B cell (primary cell): Measurements from ENCODE around the gene SPCS3. TPM values are rescaled to one million over a fixed set of nuclear protein-coding genes. Genes with fewer than 3 reads are reported as not detected.

Source experiments
- ATAC-seq: fragments of 200-7000 bp; cut with Tn5 transposase; one replicate; pipeline ENCODE4 v1.10.0; 2021; ENCODE audit warnings: low read depth, mild to moderate bottlenecking, moderate number of reproducible peaks, moderate library complexity
- CTCF ChIA-PET: fragments of 350-600 bp; sonication (Branson Sonifier 250); formaldehyde crosslinking; loops from one replicate; lab custom pipeline; 2021; ENCODE audit warnings: antibody characterized with exemption, inconsistent platforms; lab: Charles Lee
- POLR2A ChIA-PET: fragments of 350-600 bp; sonication (Branson Sonifier 250); formaldehyde crosslinking; loops from one replicate; lab custom pipeline; 2021; ENCODE audit warnings: antibody characterized with exemption; lab: Charles Lee
- DNase-seq: peaks from one replicate; pipeline ENCODE4 v3.0.0; 2013
- H2AFZ ChIP-seq: 2 replicates; pipeline ENCODE4 v1.6.1; 2012; ENCODE audit warnings: mild to moderate bottlenecking, low read depth, low read length; ENCODE audit not compliant: insufficient read depth, poor library complexity, severe bottlenecking
- H3K27ac ChIP-seq, 2 donors: 1 replicate in 1 of 2; 2 replicates in 1 of 2; pipeline ENCODE4 v1.5.1; 2012 to 2013; ENCODE audit warnings: low read length in 2 of 2, mild to moderate bottlenecking in 2 of 2, moderate library complexity in 1 of 2
- H3K27me3 ChIP-seq, 4 experiments: fragments of 200-600 bp in 1 of 4; sonication (generic) in 1 of 4; replicated peaks in 1 of 4; 1 replicate in 2 of 4; 2 replicates in 2 of 4; pipeline versions ENCODE4 v1.6.1 to v1.7.0; 2013 to 2016; ENCODE audit warnings: low read length in 3 of 4, mild to moderate bottlenecking in 2 of 4, mixed read lengths in 1 of 4, moderate library complexity in 1 of 4; ENCODE audit not compliant: insufficient read depth in 4 of 4, control insufficient read depth in 3 of 4; ENCODE audit errors: control extremely low read depth in 1 of 4
- H3K36me3 ChIP-seq, 2 experiments: replicated peaks in 1 of 2; 1 replicate in 1 of 2; 2 replicates in 1 of 2; pipeline versions ENCODE4 v1.6.1 to v1.7.1; 2013; ENCODE audit warnings: low read length in 1 of 2; ENCODE audit not compliant: insufficient read depth in 2 of 2, control insufficient read depth in 1 of 2; ENCODE audit errors: control extremely low read depth in 1 of 2, extremely low read depth in 1 of 2
- H3K4me1 ChIP-seq, 2 donors: fragments of 200-600 bp in 1 of 2; sonication (generic) in 1 of 2; 1 replicate in 1 of 2; 2 replicates in 1 of 2; pipeline versions ENCODE4 v1.5.1 to v1.6.1; 2013 to 2017; ENCODE audit warnings: low read length in 2 of 2; ENCODE audit not compliant: control insufficient read depth in 2 of 2, insufficient read depth in 2 of 2
- H3K4me2 ChIP-seq: replicated peaks from 2 replicates; pipeline ENCODE3; 2012; ENCODE audit warnings: mild to moderate bottlenecking, low read depth, low read length; ENCODE audit not compliant: poor library complexity, severe bottlenecking
- H3K4me3 ChIP-seq, 5 experiments: fragments of 200-600 bp in 1 of 5; sonication (generic) in 1 of 5; 1 replicate in 3 of 5; 2 replicates in 2 of 5; pipeline versions ENCODE4 v1.5.1 to v1.7.0; 2011 to 2016; ENCODE audit warnings: low read length in 4 of 5, mild to moderate bottlenecking in 4 of 5, low read depth in 2 of 5, control low read depth in 1 of 5, moderate library complexity in 1 of 5; ENCODE audit not compliant: insufficient read depth in 1 of 5; ENCODE audit errors: control extremely low read depth in 1 of 5, extremely low read depth in 1 of 5
- H3K79me2 ChIP-seq: fragments of 200-600 bp; sonication (generic); one replicate; pipeline ENCODE4 v1.6.0; 2016; ENCODE audit warnings: low read length; ENCODE audit not compliant: control insufficient read depth, insufficient read depth
- H3K9ac ChIP-seq: fragments of 200-600 bp; sonication (generic); 2 replicates; pipeline ENCODE4 v1.6.1; 2017; ENCODE audit warnings: mild to moderate bottlenecking, low read length, moderate library complexity
- H3K9me3 ChIP-seq, 3 donors: one replicate each; pipeline versions ENCODE4 v1.6.1 to v1.7.1; 2013; ENCODE audit warnings: low read length in 2 of 3; ENCODE audit not compliant: control insufficient read depth in 2 of 3, insufficient read depth in 1 of 3; ENCODE audit errors: control extremely low read depth in 1 of 3
- H4K20me1 ChIP-seq: 2 replicates; pipeline ENCODE4 v1.6.0; 2012; ENCODE audit warnings: mild to moderate bottlenecking, low read length; ENCODE audit not compliant: insufficient read depth, control insufficient read depth, poor library complexity, severe bottlenecking
- H3K27ac Mint-ChIP-seq: one replicate; pipeline ENCODE4 v1.8.0; 2021; ENCODE audit warnings: mixed read lengths
- H3K27me3 Mint-ChIP-seq: one replicate; pipeline ENCODE4 v1.8.0; 2021; ENCODE audit warnings: mixed read lengths
- H3K4me1 Mint-ChIP-seq: one replicate; pipeline ENCODE4 v1.8.0; 2021; ENCODE audit warnings: mixed read lengths
- H3K4me3 Mint-ChIP-seq: one replicate; pipeline ENCODE4 v1.8.0; 2021; ENCODE audit warnings: mixed read lengths
- H3K9me3 Mint-ChIP-seq: one replicate; pipeline ENCODE4 v1.8.0; 2022; ENCODE audit warnings: mixed read lengths; ENCODE audit not compliant: insufficient read depth
- EZH2 ChIP-seq: IDR thresholded peaks from 2 replicates; pipeline ENCODE4 v1.6.1; 2012; ENCODE audit warnings: borderline replicate concordance, low read depth, mild to moderate bottlenecking, moderate library complexity, low read length; ENCODE audit not compliant: insufficient read depth, poor library complexity, severe bottlenecking
- WGBS: methylation state at CpG from one replicate; pipeline ENCODE4 v1.1.5; 2013; ENCODE audit warnings: missing lambda C conversion rate; ENCODE audit not compliant: insufficient coverage; 5-methylcytosine and 5-hydroxymethylcytosine counted together
- intact Hi-C: fragments of 100-400 bp; cut with micrococcal nuclease; formaldehyde crosslinking; loops from one replicate; pipeline ENCODE4 v1.10.0; 2022
- polyA plus RNA-seq: library from polyadenylated mRNA; depleted of rRNA; stranded (reverse); fragments of >200 nt; gene quantifications from 2 replicates; pipeline ENCODE4 v1.2.3, GENCODE V29; 2012
- total RNA-seq, 2 donors: library from RNA; stranded (reverse); fragments of 120-200 nt in 1 of 2; gene quantifications; 1 replicate in 1 of 2; 2 replicates in 1 of 2; pipeline versions ENCODE4 v1.2.3 to v1.2.4, GENCODE V29; 2013 to 2022
- TF ChIP-seq, protein P1 (sequence below): fragments of 200-600 bp; IDR thresholded peaks from one replicate; pipeline ENCODE4 v1.8.0; 2022; ENCODE audit warnings: antibody characterized with exemption, mild to moderate bottlenecking

SPCS3 gene
- total and polyA plus RNA-seq, 2 donors (not counting 1 experiment from before 2014, with no cell fraction given) = 27.8 to 92.4 TPM

DNA sequence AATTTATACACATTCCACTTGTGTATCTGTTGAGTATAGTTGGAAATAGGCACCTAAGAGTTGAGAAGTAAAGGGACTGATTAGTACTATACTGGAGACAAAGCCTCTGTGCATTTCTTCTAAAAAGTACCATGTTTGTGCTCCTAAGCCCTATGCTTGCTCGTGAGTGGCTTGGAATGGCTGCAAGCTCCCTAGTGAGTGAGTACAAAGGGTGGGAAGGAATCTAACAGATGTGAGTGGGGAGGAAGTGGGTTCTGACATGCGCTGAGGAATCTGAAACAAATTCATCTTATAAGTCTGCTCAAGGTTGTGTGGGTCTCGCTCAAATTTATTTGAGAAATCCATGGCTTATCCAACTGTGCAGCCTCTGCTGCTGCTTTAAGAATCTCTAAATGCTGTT is 13.3 kb downstream of the SPCS3 start:
- Histone ChIP-seq H3K9me3 (no peaks in the 10 kb centered on the region), H3K79me2 (peaks cover 7% of the 10 kb centered on the region), H3K27ac (no peak overlapping the region), H3K4me2 (no peak overlapping the region), H3K4me3 (no peak overlapping the region), H4K20me1 (no peaks in the 10 kb centered on the region), H3K36me3 (peaks cover 2 to 23% of the 10 kb centered on the region in 2 experiments), H3K27me3 (no peaks in the 10 kb centered on the region), H2AFZ (no peak overlapping the region), H3K9ac (no peak overlapping the region), H3K4me1 (no peaks in the 10 kb centered on the region)
- 38% methylated on average over 3 of the region's 3 CpGs for WGBS
- H3K27ac Mint-ChIP-seq = no peak overlapping the region
- no peak overlapping the region for H3K4me3 Mint-ChIP-seq
- no peaks in the 10 kb centered on the region for H3K27me3 Mint-ChIP-seq
- ChIA-PET CTCF (interaction anchor here (3.5 kb wide), 1 partner anchor 8 kb away, joined by 14 read pairs; no protein-coding TSS in a partner anchor), POLR2A (no interaction called here)
- intact Hi-C loops = no loop called here
- ATAC-seq = no peak
- H3K4me1 Mint-ChIP-seq = no peaks in the 10 kb centered on the region
- H3K9me3 Mint-ChIP-seq = no peaks in the 10 kb centered on the region
- DNase-seq = no peak
- TF ChIP-seq, protein P1, sequence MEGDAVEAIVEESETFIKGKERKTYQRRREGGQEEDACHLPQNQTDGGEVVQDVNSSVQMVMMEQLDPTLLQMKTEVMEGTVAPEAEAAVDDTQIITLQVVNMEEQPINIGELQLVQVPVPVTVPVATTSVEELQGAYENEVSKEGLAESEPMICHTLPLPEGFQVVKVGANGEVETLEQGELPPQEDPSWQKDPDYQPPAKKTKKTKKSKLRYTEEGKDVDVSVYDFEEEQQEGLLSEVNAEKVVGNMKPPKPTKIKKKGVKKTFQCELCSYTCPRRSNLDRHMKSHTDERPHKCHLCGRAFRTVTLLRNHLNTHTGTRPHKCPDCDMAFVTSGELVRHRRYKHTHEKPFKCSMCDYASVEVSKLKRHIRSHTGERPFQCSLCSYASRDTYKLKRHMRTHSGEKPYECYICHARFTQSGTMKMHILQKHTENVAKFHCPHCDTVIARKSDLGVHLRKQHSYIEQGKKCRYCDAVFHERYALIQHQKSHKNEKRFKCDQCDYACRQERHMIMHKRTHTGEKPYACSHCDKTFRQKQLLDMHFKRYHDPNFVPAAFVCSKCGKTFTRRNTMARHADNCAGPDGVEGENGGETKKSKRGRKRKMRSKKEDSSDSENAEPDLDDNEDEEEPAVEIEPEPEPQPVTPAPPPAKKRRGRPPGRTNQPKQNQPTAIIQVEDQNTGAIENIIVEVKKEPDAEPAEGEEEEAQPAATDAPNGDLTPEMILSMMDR = no peak

DNA sequence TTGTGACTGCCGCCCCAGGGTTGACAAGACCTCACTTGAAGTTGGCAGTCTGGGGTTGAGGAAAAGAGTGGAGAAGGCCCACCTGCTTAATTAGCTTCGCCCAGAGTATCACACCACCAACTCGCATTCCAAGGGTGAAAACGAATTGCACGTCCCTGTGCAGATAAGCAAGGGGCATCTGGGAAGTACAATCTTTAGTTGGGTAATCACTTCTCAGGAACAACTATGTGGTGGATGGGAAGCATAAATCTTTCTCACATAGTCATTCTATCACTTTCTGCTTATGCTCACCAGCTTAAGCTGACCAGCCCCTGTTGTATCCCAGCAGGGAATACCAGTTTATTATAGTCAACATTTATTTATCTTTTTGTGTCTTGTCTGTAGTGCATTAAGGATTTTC is 14.3 kb downstream of the SPCS3 start:
- no peaks in the 10 kb centered on the region for H3K4me1 ChIP-seq
- H3K4me3 Mint-ChIP-seq = no peak overlapping the region
- CTCF ChIA-PET = no interaction called here
- H3K36me3 ChIP-seq = peaks cover 2 to 17% of the 10 kb centered on the region in 2 experiments
- no peak overlapping the region for H3K4me2 ChIP-seq
- no peaks in the 10 kb centered on the region for H3K9me3 Mint-ChIP-seq
- H3K27ac Mint-ChIP-seq = no peak overlapping the region
- intact Hi-C loops = no loop called here
- no peak for ATAC-seq
- H3K9ac ChIP-seq = no peak overlapping the region
- no peak for DNase-seq
- no peaks in the 10 kb centered on the region for H3K27me3 Mint-ChIP-seq
- no peaks in the 10 kb centered on the region for H4K20me1 ChIP-seq
- H3K9me3 ChIP-seq = no peaks in the 10 kb centered on the region
- no peaks in the 10 kb centered on the region for H3K4me1 Mint-ChIP-seq
- H3K27ac ChIP-seq = no peak overlapping the region
- POLR2A ChIA-PET = no interaction called here
- no peak overlapping the region for H2AFZ ChIP-seq
- no peaks in the 10 kb centered on the region for H3K27me3 ChIP-seq
- H3K4me3 ChIP-seq = no peak overlapping the region
- TF ChIP-seq EZH2 = no peak
- TF ChIP-seq, protein P1 = no peak
- H3K79me2 ChIP-seq = no peaks in the 10 kb centered on the region
- WGBS = 100% methylated on average over 1 of the region's 5 CpGs
